IPS-18a (cell line): ENCODE data around the gene HLTF.

Source experiments
- H3K27ac ChIP-seq: one replicate; pipeline ENCODE4 v1.5.1; 2013; ENCODE audit warnings: low read length
- H3K27me3 ChIP-seq: one replicate; pipeline ENCODE4 v1.6.1; 2013; ENCODE audit warnings: mild to moderate bottlenecking, low read length; ENCODE audit not compliant: control insufficient read depth, insufficient read depth
- H3K36me3 ChIP-seq: one replicate; pipeline ENCODE4 v1.6.1; 2013; ENCODE audit warnings: low read depth, low read length; ENCODE audit not compliant: control insufficient read depth
- H3K4me1 ChIP-seq: one replicate; pipeline ENCODE4 v1.6.1; 2013; ENCODE audit warnings: low read depth, low read length; ENCODE audit not compliant: control insufficient read depth
- H3K4me3 ChIP-seq: one replicate; pipeline ENCODE4 v1.5.1; 2013; ENCODE audit warnings: low read length
- H3K9ac ChIP-seq: one replicate; pipeline ENCODE4 v1.6.1; 2013; ENCODE audit warnings: mild to moderate bottlenecking, low read length, moderate library complexity
- H3K9me3 ChIP-seq: one replicate; pipeline ENCODE4 v1.6.1; 2013; ENCODE audit warnings: low read depth, low read length; ENCODE audit not compliant: control insufficient read depth

The HLTF gene

GRCh38 chr3:149086232-149086988, at the start of gene HLTF:
Gene HLTF, minus strand, starts transcription at chr3:149086533. Its CDS starts 197 bp downstream, at chr3:149086336.
- Histone ChIP-seq H3K27me3 (peaks cover 18% of the 10 kb centered on the region), H3K9me3 (no peaks in the 10 kb centered on the region), H3K4me3 (peak within 1 kb of the TSS; percentile 87), H3K27ac (no peak within 1 kb of the TSS), H3K36me3 (peaks cover 6% of the 10 kb centered on the region), H3K4me1 (peaks cover 5% of the 10 kb centered on the region), H3K9ac (peak within 1 kb of the TSS; percentile 74)

- no peaks in the 10 kb centered on the region for H3K27me3 ChIP-seq
- H3K4me1 ChIP-seq, result peaks cover 22% of the 10 kb centered on the region
- no peaks in the 10 kb centered on the region for H3K9me3 ChIP-seq
- no peak overlapping the region for H3K9ac ChIP-seq
- no peak overlapping the region for H3K4me3 ChIP-seq
- no peak overlapping the region for H3K27ac ChIP-seq
- no peaks in the 10 kb centered on the region for H3K36me3 ChIP-seq
Measured at GRCh38 chr3:149134575-149134974, 48.2 kb upstream of the HLTF start.

GRCh38 chr3:149131589-149131988, 45.3 kb upstream of the HLTF start:
- no peak overlapping the region for H3K27ac ChIP-seq
- peaks cover 5% of the 10 kb centered on the region for H3K27me3 ChIP-seq
- no peaks in the 10 kb centered on the region for H3K9me3 ChIP-seq
- H3K9ac ChIP-seq, result peak overlapping the region; percentile 28
- H3K36me3 ChIP-seq, result no peaks in the 10 kb centered on the region
- peaks cover 21% of the 10 kb centered on the region for H3K4me1 ChIP-seq
- peak overlapping the region; percentile 79 for H3K4me3 ChIP-seq

GRCh38 chr3:149129326-149130205, 43.2 kb upstream of the HLTF start, which contains the start of gene HPS3:
Gene HPS3, plus strand, starts transcription at chr3:149129638. Its CDS starts 86 bp downstream, at chr3:149129724.
- Histone ChIP-seq H3K9me3 (no peaks in the 10 kb centered on the region), H3K27ac (no peak within 1 kb of the TSS), H3K27me3 (peaks cover 5% of the 10 kb centered on the region), H3K4me3 (peak within 1 kb of the TSS; percentile 79), H3K9ac (peak within 1 kb of the TSS; percentile 66), H3K4me1 (peaks cover 21% of the 10 kb centered on the region), H3K36me3 (no peaks in the 10 kb centered on the region)

- H3K27ac ChIP-seq, result no peak overlapping the region
Measured at GRCh38 chr3:149128821-149129220, 42.5 kb upstream of the HLTF start.

GRCh38 chr3:149122721-149123578, 36.6 kb upstream of the HLTF start:
- no peak overlapping the region for H3K27ac ChIP-seq
- H3K4me3 ChIP-seq, result no peak overlapping the region
- H3K4me1 ChIP-seq, result no peaks in the 10 kb centered on the region
- H3K9me3 ChIP-seq, result no peaks in the 10 kb centered on the region
- no peak overlapping the region for H3K9ac ChIP-seq
- no peaks in the 10 kb centered on the region for H3K36me3 ChIP-seq
- H3K27me3 ChIP-seq, result no peaks in the 10 kb centered on the region

More at GRCh38 chr3:149128821-149129220, 42.5 kb upstream of the HLTF start:
- H3K4me1 ChIP-seq, result peaks cover 21% of the 10 kb centered on the region
- no peaks in the 10 kb centered on the region for H3K36me3 ChIP-seq
- H3K27me3 ChIP-seq, result peaks cover 5% of the 10 kb centered on the region
- H3K9ac ChIP-seq, result peak overlapping the region; percentile 49
- H3K4me3 ChIP-seq, result peak overlapping the region; percentile 79
- no peaks in the 10 kb centered on the region for H3K9me3 ChIP-seq

GRCh38 chr3:149120051-149120972, 34.0 kb upstream of the HLTF start:
- no peak overlapping the region for H3K27ac ChIP-seq
- no peaks in the 10 kb centered on the region for H3K4me1 ChIP-seq
- H3K4me3 ChIP-seq, result no peak overlapping the region

GRCh38 chr3:149119466-149119865, 33.1 kb upstream of the HLTF start:
- Histone ChIP-seq H3K4me3 (no peak overlapping the region), H3K9ac (no peak overlapping the region), H3K4me1 (peaks cover 5% of the 10 kb centered on the region), H3K9me3 (no peaks in the 10 kb centered on the region), H3K27ac (no peak overlapping the region), H3K27me3 (no peaks in the 10 kb centered on the region), H3K36me3 (no peaks in the 10 kb centered on the region)

More at GRCh38 chr3:149120051-149120972, 34.0 kb upstream of the HLTF start:
- Histone ChIP-seq H3K9ac (no peak overlapping the region), H3K27me3 (no peaks in the 10 kb centered on the region), H3K9me3 (no peaks in the 10 kb centered on the region), H3K36me3 (no peaks in the 10 kb centered on the region)

- Histone ChIP-seq H3K4me3 (no peak overlapping the region), H3K4me1 (peaks cover 7% of the 10 kb centered on the region), H3K9me3 (no peaks in the 10 kb centered on the region), H3K27ac (no peak overlapping the region), H3K27me3 (no peaks in the 10 kb centered on the region), H3K36me3 (no peaks in the 10 kb centered on the region), H3K9ac (no peak overlapping the region)
Measured at GRCh38 chr3:149118724-149119123, 32.4 kb upstream of the HLTF start.

GRCh38 chr3:149115114-149115513, 28.8 kb upstream of the HLTF start:
- Histone ChIP-seq H3K9ac (no peak overlapping the region), H3K27ac (no peak overlapping the region), H3K27me3 (no peaks in the 10 kb centered on the region), H3K4me3 (no peak overlapping the region), H3K9me3 (no peaks in the 10 kb centered on the region), H3K4me1 (peaks cover 7% of the 10 kb centered on the region), H3K36me3 (no peaks in the 10 kb centered on the region)
